ENCODE data around the gene SET.

The SET gene

GRCh38 chr9:128724744-128725211, 35.8 kb downstream of the SET start:
- Histone ChIP-seq H3K9me3 (ENCODE audit: insufficient read depth, low read length) (no peaks in the 10 kb centered on the region), H3K4me2 (ENCODE audit: low read length) (peak overlapping the region; percentile 88), H3K79me2 (ENCODE audit: low read length) (peaks cover 11% of the 10 kb centered on the region), H4K20me1 (ENCODE audit: insufficient read depth, low read length) (no peaks in the 10 kb centered on the region), H3K9ac (ENCODE audit: low read length) (peak overlapping the region; percentile 82), H2AFZ (ENCODE audit: low read depth, low read length) (peak overlapping the region; percentile 63; the same call in 1 of the 2 replicates), H3K27me3 (ENCODE audit: low read depth, low read length) (no peaks in the 10 kb centered on the region), H3K4me1 (ENCODE audit: low read length) (peaks cover 14% of the 10 kb centered on the region), H3K27ac (ENCODE audit: low read length) (peak overlapping the region; percentile 36; the same call in 1 of the 2 replicates), H3K36me3 (replicated peaks; ENCODE audit: low read depth, low read length) (peaks cover 3% of the 10 kb centered on the region), H3K4me3 (ENCODE audit: low read length) (peak overlapping the region; percentile 89)
- no peak for TF ChIP-seq EZH2phosphoT487 (IDR thresholded peaks at IDR 0.05; ENCODE audit: low read depth)
- TF ChIP-seq CTCF (IDR thresholded peaks at IDR 0.05; ENCODE audit: low read depth, low read length), result no peak

- Histone ChIP-seq H3K4me3 (ENCODE audit: low read length) (no peak overlapping the region), H3K27me3 (ENCODE audit: low read depth, low read length) (no peaks in the 10 kb centered on the region), H3K4me2 (ENCODE audit: low read length) (no peak overlapping the region), H3K9me3 (ENCODE audit: insufficient read depth, low read length) (no peaks in the 10 kb centered on the region), H3K27ac (ENCODE audit: low read length) (no peak overlapping the region), H3K4me1 (ENCODE audit: low read length) (peaks cover 13% of the 10 kb centered on the region), H3K9ac (ENCODE audit: low read length) (no peak overlapping the region), H2AFZ (ENCODE audit: low read depth, low read length) (no peak overlapping the region), H3K79me2 (ENCODE audit: low read length) (peaks cover 10% of the 10 kb centered on the region), H3K36me3 (replicated peaks; ENCODE audit: low read depth, low read length) (no peaks in the 10 kb centered on the region), H4K20me1 (ENCODE audit: insufficient read depth, low read length) (no peaks in the 10 kb centered on the region)
- no peak for TF ChIP-seq CTCF (IDR thresholded peaks at IDR 0.05; ENCODE audit: low read depth, low read length)
- no peak for TF ChIP-seq EZH2phosphoT487 (IDR thresholded peaks at IDR 0.05; ENCODE audit: low read depth)
These were observed 38.7 kb downstream of the SET start for GRCh38 chr9:128727640-128728248.

- Histone ChIP-seq H3K27ac (ENCODE audit: low read length) (no peak overlapping the region), H3K9ac (ENCODE audit: low read length) (no peak overlapping the region), H2AFZ (ENCODE audit: low read depth, low read length) (no peak overlapping the region), H3K4me3 (ENCODE audit: low read length) (no peak overlapping the region), H3K9me3 (ENCODE audit: insufficient read depth, low read length) (no peaks in the 10 kb centered on the region), H3K27me3 (ENCODE audit: low read depth, low read length) (no peaks in the 10 kb centered on the region), H3K4me2 (ENCODE audit: low read length) (no peak overlapping the region), H4K20me1 (ENCODE audit: insufficient read depth, low read length) (no peaks in the 10 kb centered on the region), H3K36me3 (replicated peaks; ENCODE audit: low read depth, low read length) (no peaks in the 10 kb centered on the region), H3K79me2 (ENCODE audit: low read length) (peaks cover 5% of the 10 kb centered on the region), H3K4me1 (ENCODE audit: low read length) (peaks cover 12% of the 10 kb centered on the region; the same call in 1 of the 2 replicates)
- TF ChIP-seq CTCF (IDR thresholded peaks at IDR 0.05; ENCODE audit: low read depth, low read length), result no peak
- TF ChIP-seq EZH2phosphoT487 (IDR thresholded peaks at IDR 0.05; ENCODE audit: low read depth), result no peak
These were observed 39.3 kb downstream of the SET start for GRCh38 chr9:128728298-128728697.

- Histone ChIP-seq H3K9ac (ENCODE audit: low read length) (no peak overlapping the region), H3K79me2 (ENCODE audit: low read length) (no peaks in the 10 kb centered on the region), H3K27me3 (ENCODE audit: low read depth, low read length) (no peaks in the 10 kb centered on the region), H4K20me1 (ENCODE audit: insufficient read depth, low read length) (no peaks in the 10 kb centered on the region), H3K4me3 (ENCODE audit: low read length) (no peak overlapping the region), H3K27ac (ENCODE audit: low read length) (no peak overlapping the region), H3K36me3 (replicated peaks; ENCODE audit: low read depth, low read length) (no peaks in the 10 kb centered on the region), H3K4me2 (ENCODE audit: low read length) (no peak overlapping the region), H3K4me1 (ENCODE audit: low read length) (peaks cover 11% of the 10 kb centered on the region; the same call in 1 of the 2 replicates), H2AFZ (ENCODE audit: low read depth, low read length) (no peak overlapping the region), H3K9me3 (ENCODE audit: insufficient read depth, low read length) (no peaks in the 10 kb centered on the region)
- TF ChIP-seq CTCF (IDR thresholded peaks at IDR 0.05; ENCODE audit: low read depth, low read length) (no peak), EZH2phosphoT487 (IDR thresholded peaks at IDR 0.05; ENCODE audit: low read depth) (no peak)
These were observed 40.3 kb downstream of the SET start for GRCh38 chr9:128729302-128729701.

Data from OCI-LY3 (cell line).